Measurements from ENCODE around the gene SRC.
"Not testable (repeated sequence)": the region's sequence is repeated elsewhere in the genome, so short reads cannot be mapped to it uniquely, and the experiment has no call there.

The SRC gene

DNA sequence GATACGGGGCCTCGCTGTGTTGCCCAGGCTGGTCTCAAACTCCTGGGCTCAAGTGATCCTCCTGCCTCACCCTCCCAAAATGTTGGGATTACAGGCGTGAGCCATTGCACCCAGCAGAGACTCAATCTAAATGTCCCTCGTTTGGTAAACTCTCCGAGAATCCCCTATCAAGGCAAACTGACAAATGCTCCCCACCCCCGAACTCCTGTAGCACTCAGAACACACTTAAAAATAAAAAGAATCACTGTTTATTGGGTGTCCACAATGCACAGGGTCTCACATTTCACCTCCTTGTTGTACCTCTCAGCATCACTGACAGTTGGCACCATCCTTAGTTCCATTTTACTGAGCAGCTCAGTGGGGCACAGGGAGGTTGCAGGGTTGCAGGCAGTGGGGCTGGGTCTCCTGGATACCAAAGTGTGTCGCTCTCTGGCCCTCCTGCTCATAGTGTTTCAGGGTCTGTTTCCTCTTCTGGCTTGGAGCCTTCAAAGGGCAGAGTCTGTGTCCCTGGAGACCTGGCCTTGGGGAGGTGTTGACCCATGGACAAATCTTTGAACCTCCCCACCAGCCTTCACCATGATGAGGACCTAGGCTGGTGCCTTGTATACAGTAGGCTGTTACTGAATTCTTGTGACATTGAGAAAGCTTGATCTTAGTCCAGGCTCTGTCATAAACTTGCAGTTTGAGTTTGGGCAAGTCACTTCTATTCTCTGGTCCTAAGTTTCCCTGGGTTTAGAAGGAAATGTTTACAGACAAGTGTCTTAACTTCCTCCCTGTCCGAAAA is 8.5 kb upstream of the SRC start:
- no peak for DNase-seq

DNA sequence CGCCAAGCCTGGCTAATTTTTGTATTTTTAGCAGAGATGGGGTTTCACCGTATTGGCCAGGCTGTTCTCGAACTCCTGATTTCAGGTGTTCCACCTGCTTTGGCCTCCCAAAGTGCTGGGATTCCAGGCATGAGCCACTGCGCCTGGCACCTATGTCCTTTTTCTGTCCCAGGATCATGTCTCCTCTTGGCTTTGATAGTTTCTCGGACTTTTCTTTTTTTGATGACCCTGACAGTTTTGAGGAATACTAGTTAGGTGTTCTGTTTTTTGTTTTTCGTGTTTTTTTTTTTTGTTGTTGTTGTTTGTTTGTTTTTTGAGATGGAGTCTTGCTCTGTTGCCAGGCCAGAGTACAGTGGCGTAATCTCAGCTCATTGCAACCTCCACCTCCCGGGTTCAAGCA is 7.6 kb upstream of the SRC start:
- not testable (repeated sequence) for DNase-seq

DNA sequence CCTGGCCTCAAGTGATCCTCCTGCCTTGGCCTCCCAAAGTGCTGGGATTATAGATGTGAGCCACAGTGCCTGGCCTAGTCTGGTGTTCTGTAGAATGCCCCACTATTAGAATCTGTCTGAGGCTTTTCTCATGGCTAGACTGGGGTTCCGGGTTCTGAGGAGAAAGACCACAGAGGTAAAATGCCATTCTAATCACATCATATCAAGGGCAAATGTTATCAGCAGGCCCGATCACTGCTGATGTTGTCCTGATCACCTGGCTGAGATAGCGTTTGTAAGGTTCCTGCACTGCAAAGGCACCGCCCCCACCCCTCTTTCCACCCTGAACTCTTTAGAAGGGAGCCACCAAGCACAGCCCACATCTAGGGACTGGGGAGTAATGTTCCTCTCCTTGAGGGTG is 6.7 kb upstream of the SRC start:
- no peak for DNase-seq

DNA sequence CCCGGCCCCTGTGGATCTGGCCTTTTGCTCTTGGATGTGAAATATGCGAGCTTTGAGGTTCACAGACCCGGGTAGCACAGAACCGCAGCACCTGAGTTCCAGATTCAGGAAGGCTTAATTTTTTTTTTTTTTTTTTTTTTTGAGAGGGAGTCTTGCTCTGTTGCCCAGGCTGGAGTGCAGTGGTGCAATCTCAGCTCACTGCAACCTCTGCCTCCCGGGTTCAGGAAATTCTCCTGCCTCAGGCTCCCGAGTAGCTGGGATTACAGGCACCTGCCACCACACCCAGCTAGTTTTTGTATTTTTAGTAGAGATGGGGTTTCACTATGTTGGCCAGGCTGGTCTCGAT is 6.2 kb upstream of the SRC start:
- DNase-seq, result not testable (repeated sequence)

DNA sequence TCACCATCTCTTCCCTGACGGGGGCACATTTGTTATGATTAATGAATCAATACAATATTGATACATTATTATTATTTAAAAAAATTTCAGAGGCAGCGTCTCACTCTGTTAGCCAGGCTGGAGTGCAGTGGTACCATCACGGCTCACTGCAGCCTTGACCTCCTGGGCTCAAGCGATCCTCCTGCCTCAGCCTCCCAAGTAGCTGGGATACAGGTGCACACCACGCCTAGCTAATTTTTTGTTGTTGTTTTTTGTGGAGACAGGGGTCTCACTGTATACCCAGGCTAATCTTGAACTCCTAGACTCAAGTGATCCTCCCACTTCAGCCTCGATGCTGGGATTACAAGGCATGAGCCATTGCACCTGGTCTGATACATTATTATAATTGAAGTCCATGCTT is 4.9 kb upstream of the SRC start:
- no peak for DNase-seq

DNA sequence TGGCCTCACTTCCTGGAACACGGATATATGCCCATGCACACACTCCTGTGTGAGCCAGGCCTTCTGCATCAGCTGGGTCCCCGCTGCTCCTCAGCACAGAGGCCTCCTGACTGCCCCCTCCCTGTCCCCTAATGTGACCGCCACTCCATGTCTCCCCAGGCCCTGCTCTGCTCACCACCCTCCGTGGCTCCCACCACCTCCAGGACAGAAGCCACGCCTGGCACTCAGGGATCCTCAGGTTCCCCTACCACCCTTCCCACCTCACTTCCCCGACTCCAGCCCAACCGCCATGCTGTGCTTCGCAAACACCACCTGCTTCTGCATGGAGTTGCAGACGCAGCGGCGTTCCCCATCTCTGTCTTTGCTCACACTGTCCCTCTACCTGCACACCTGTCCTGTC is 4.3 kb upstream of the SRC start:
- DNase-seq, result no peak

DNA sequence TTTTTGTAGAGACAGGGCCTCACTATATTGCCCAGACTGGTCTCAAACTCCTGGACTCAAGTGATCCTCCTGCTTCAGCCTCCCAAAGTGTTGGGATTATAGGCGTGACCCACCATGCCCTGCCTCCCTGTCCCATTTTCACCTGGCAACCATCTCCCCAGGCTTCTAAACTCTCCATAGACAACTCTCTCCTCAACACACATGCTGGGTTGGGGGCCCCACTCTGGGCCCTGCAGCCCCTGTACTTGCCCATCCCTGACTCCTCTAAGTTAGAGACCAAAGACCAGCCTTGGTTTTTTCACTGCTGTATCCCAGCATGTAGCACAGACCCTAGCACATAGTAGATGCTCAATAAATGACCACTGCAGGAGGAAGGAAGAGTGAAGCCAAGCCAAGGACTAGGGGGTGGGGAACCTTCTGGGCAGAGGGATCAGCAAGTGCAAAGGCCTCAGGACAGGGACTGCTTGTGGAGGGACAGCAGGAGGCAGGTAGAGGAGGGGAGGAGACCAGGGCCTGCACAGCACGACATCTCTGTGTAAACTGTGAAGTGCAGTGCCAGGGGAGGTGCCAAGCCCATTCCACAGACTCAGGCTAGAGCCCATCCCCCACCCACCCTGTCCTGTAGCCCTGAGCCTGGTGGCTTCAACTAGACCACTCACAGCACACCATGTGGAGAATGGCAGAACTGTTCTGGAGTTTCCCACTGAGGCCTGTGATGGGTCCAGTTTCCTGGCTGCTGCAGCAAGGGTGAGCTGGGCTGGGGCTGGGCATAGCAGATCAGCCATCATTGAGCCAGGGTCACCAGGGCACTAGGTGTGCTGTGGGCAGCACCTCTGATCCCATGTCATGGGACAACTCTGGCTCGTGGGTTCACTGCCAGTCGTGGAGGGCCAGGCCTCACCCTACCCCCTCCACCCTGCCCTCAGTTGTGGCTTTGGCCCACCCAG is 3.4 kb upstream of the SRC start:
- DNase-seq, result no peak

DNA sequence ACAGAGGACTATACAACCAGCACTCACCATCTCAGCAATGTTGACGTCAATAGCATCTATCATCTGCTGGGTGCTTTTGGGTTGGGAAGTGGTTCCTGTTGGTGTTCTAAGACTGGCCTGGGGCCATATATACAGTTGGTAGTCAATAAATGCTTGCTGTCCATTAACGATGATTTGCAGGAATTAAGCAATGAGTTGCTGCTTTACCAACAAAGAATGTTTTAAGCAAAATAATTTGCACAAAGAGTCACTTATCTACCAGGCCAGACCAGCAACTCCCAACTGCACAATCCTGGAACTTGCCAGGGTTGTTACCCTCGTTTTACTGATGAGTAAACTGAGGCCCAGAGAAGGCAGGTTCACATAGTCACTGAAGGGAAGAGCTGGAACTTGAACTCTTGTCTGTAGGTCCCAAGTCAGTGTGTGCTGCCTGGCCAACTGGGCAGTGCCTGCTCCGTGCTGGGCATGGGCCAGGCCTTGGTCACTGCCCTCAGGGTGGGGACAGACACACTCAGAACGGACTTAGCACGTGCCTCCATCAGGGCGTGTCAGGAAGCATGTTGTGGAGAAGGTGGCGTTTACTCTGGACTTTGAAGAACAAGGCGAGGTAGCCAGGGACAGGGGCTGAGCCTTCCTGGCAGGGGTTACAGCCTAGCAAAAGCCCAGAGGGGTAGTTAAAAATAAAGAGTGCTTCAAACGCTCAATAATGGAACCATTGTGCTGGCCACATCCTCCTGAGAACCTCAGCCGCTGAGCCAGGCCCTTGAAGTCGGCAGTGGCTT is 2.5 kb upstream of the SRC start:
- no peak for DNase-seq

DNA sequence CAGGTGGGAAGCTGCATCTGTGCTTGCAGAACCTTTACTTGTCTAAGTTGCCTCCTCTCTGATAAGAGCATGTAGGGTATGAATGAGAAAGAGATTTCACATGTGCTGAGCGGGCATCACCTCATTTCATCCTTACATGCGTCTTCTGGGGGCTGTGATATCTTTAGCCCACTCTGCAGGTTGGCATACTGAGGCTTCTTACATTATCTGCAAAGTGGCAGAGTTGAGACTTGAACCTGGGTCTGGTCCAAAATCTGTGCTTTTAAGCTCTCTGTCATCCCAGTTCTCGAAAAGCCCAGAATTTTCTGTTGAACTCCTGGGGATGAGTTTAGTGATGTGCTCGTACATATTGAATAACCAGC is 2.0 kb upstream of the SRC start:
- DNase-seq, result no peak

DNA sequence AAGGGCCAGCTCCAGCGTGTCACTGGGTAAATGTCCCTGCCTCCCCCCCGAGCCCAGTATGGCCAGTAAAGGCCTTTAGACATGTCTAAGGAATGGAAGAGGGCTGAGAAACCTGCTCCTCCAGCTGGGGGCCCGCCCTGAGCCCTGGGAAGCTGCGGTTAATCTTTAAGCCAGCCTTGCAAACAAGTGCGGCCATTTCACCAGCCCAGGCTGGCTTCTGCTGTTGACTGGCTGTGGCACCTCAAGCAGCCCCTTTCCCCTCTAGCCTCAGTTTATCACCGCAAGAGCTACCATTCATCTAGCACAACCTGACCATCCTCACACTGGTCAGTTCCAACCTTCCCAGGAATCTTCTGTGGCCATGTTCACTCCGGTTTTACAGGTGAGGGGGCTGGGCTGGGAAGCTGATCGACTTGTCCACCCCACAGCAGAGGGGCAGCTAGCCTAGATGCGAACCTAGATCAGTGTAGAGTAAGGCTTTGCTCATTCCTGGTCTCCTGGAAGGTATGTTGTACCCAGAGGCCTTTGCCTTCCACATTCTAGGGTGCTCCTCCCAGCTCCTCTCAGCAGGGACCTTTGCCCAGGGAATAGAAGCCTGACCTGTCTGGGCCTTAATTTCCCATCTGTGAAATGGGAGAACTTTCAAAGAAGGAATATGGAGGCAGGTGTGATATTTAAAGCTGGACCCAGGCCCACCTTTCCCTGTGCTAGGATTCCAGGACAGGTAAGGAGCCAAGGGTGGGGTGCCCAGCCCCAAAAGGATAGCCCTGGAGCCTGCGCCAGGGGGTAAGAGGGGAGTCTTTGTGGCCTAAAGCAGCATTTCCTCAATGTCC is 1.2 kb upstream of the SRC start:
- DNase-seq, result no peak

DNA sequence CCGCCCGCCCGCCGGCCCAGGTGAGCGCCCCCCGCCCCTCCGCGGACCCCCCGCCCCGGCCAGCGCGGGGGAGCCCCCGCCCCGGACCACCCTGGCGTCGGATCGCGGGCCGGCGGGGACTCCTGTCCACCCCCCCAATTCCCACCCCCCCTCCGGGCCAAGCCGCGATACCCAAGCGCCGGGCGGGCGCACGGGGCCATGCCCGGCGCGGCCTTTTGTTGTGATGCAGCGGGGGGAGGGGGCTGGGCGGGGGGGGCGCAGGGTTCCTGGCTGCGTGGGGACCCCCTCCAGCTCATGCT is 245 bp downstream of the SRC start:
- DNase-seq, result no peak

DNA sequence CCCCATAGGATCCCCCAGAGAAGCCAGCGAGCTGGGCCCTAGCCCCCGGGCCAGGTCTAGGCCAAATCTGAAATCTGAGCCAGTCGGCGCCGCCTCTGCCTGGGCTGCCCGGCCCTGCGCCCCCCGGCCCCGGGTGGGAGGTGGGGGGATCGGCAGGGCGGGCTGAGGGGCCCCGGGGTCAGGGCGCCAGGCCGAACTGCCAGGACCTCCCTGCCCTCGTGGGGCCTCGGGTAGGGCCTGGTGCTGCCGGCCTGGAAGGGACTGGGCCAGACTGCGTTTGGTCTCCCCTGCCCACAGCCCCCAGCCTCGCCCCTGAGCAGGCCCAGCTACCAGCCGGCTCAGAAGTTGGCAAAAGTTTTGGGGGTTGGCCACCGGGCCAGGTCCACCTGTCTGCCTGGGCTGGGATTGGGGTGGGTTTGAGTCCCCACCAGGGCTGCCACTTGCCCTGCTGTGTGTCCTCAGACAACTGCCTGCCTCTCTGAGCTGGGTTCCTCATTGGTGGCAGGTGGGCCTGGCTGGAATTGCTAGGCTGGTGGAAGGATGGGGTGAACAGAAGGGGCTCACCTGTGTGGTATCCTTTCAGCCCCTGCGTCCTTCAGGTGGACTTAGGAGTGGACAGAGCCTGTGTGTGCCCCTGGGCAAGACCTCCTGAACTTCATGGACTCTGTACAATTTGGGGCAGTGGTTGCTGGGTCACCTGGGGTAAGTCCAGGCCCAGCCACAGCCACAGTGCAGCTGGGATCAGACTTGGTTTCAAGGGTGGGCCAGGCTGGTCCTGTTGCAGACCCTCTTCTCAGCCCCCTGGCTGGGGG is 801 bp downstream of the SRC start:
- no peak for DNase-seq

DNA sequence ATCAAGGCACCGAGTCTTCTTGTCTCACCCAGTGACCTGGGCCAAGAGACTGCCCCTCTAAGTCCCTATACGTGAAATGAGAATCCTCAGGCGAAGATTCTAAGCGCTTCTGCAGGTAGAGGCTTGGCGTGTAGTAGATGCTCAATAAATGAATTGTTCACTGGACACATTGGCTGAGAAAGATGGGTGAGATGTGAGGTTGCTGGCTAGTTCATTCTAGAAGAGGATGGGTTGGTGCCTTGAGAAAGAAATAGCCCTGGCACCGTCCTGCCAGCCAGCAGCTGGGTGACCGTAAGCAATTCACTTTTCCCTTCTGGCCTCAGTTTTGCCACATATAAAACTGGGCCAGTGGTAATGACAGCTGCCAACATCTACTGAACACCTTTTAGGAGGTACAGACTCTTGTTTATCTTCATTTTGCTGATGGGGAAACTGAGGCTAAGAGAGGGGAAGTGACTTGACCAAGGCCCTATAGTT is 1.4 kb downstream of the SRC start:
- DNase-seq, result no peak

DNA sequence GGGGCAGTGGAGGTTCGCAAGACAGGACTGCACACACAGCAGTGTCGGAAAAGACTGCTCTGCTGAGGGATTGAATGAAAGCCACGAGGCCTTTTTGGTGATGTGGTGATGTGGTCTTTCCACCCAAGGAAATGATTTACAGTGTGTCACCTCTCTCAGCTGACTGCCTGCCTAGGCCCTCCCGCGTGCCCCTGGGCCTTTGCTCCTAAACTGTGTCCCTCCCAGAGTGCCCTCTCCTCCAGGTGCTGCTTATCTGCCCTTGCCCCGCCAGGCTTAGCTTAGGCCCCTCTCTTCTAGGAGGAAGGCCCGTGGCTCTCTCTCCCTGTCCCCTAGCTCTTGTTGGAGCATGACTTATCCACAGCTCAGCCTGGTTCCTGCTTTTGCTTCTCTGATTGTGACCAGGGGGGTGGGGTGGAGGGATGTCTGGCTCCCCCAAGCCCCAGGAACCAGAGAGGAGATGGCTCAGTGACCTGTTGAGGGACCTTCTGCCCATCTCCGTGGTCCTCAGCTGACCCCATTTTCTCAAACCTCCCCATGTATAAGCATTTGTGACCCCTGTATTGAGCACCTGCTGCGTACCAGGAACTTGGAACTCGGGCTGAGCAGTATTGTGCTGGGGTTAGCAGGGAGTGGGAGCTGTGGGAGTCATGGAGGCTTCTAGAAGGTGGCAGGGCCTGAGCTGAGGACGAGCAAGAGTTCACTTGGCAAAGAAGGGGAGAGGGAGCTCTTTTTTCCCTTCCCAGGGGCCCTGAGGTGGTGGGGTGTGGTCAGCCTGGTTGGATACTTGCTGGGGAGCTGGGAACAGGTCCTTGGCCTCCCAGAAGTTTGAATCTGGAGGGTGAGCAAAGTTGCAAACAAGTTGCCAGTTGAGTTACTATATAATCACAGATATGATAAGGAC is 2.2 kb downstream of the SRC start:
- no peak for DNase-seq

DNA sequence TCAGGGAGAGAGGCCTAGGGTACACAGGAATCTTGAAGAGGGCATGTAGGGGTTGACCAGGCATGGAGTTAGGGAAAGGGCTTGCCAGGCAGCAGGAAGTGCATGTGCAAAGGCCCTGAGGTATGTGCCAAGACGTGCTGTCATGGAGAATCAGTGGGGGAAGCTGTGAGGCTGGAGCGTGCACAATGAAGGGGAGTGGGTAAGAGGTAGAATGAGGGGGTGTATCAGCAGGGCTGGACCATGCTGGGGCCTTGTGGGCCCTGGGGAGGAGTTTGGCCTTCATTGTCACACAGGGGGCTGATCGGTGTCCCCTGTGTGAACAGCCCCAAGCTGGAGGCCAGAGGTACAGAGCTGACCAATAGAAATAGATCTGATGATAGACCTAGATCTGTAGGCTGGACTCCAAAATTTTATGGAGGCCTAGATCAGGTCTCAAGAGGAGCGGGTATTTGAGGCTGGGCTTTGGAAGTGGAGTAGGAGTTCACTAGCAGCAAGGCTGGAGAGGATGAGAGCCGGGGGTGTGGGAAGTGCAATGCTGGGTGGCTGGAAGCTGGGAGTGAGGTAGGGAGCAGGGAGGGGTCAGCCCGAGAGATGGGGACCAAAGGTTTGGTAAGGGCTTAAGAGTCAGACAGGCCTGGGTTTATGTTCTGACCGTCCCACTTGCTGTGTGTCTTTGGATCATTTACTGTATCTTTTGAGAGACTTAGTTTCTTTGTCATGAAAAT is 3.0 kb downstream of the SRC start:
- DNase-seq, result no peak

DNA sequence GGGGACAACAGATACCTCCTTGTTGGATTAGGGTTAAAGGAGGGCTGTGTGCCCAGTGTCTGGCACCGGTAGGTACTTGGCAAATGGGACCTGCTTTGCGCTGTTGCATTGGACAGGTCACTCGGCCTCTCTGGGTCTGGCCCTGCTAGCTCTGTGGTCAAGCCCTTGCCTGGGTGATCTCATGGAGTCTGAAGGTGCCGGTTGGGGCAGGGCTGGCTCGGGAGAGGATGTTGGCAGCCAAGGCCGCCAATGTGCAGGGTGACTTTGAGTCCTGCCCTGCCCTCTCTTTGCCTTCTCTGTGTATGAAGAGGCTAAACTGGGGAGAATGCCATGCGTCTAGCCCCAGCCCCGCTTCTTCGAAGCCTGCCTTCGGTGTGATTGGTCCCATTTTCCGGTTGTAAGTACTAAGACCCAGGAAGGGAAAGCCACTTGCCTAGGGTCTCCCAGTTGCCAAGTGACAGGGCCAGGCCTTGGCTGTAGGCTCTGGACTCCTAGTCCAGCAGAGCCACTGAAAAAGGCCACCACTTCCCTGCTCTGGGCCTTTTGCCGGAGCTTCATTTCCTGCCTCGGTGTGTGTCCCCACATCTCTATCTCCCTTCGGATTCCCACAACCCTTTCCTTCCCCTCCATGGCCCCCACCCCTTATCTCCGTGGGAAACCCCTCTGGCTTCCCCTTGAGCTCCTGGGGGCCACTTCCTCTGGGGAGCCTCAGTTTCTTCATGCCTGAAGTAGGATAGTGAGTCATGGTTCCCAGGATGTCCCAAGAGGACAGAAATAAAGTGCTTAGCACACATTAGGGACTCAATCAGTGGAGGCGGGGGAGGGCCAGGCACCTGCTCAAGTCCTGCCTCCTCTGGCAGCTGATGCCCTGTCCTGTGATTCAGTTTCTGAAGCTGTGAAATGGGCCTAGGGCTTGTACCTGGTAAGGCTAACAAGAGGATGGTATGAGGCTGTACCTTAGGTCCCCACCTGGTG is 3.9 kb downstream of the SRC start:
- no peak for DNase-seq

DNA sequence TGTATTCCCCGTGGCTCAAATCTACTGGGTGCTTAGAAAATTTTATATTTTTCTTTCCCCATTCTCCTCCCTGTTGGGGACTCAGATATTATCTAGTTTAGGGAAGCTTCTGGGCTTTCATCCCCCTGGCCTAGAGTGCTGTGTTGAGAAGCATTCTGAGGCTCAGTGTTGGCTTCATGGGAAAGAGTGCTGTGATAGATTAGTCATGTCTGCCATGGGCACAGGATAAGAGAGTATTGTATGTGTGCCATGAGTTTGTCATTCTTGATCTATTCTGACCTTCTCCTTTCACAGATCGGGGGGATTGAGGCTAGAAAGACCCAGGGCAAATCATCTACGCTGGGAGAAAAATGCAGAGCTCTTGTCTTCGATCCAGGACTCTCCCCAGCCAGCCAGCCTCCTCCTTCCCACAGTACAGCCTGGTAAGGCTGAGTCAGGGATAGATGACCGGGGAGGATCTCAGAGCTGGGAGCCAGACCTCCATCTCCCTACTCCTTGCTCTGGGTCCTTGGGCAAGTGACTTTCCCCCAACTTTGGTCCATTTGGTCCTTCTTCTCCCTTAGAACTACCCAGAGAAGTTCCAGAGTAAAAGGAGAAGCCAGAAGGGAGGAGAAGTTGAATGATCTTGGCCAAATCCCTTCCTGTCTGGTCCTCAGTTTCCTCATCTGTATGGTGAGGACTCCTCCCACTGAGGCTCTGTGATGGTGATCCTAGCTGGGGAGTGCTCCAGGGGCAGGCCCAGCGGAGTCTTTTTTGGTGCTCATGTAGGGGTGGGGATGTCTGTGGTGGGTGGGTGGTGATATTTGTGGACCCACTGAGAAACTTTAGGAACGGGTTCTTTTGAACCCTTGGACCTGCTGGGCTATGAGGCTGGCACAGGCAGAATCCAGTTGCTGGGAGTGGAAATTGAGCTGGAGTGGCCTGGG is 5.0 kb downstream of the SRC start:
- no peak for DNase-seq
